HepG2 (cell line): ENCODE data around the gene ZDHHC14. TPM values are rescaled to one million over a fixed set of nuclear protein-coding genes. Genes with fewer than 3 reads are reported as not detected.

ENCODE experiments used
- ATAC-seq: fragments of 200-7000 bp; cut with Tn5 transposase; 3 replicates; pipeline ENCODE4 v1.9.1; 2020; ENCODE audit warnings: mild to moderate bottlenecking, moderate library complexity
- BruUV-seq: library from RNA; stranded (reverse); fragments of 400-500 nt; replicated peaks from 2 replicates; lab custom pipeline; 2021; lab: Mats Ljungman, UMichigan
- CTCF ChIA-PET: fragments of 300-600 bp; formaldehyde crosslinking; extraction: SDS; loops from one replicate; lab custom pipeline; 2021; ENCODE audit warnings: low total read pairs, inconsistent platforms, low intra/inter-chr PET ratio; lab: Yijun Ruan, JAX
- POLR2A ChIA-PET: fragments of 350-600 bp; sonication (Branson Sonifier 250); formaldehyde crosslinking; loops from one replicate; lab custom pipeline; 2020; ENCODE audit warnings: antibody characterized with exemption, inconsistent platforms; lab: Yijun Ruan, JAX
- DNase-seq: peaks from one replicate; pipeline ENCODE4 v3.0.0-alpha.2; 2015; ENCODE audit warnings: low spot score
- FAIRE-seq: peaks from 3 replicates; lab custom pipeline; 2011; peaks lifted over from hg19 to GRCh38; lab: Jason Lieb, UNC
- H2AFZ ChIP-seq: one replicate; pipeline ENCODE4 v1.6.1; 2011; ENCODE audit warnings: low read length, inconsistent platforms
- H3K27ac ChIP-seq: fragments of 300-600 bp; 3 replicates; pipeline ENCODE4 v1.8.0; 2011; ENCODE audit warnings: mixed run types, mild to moderate bottlenecking, mixed read lengths, low read length, inconsistent platforms; ENCODE audit not compliant: insufficient read depth; ENCODE audit errors: extremely low read length
- H3K27me3 ChIP-seq, 2 experiments: fragments of 200-600 bp in 1 of 2; 2 replicates in 1 of 2; 3 replicates in 1 of 2; pipeline versions ENCODE4 v1.6.0 to v1.8.0; 2011; ENCODE audit warnings: low read length in 2 of 2, mild to moderate bottlenecking in 2 of 2, moderate library complexity in 2 of 2, inconsistent platforms in 1 of 2; ENCODE audit not compliant: insufficient read depth in 2 of 2, control insufficient read depth in 1 of 2
- H3K36me3 ChIP-seq, 2 experiments: fragments of 200-600 bp in 1 of 2; replicated peaks in 1 of 2; 2 replicates in 1 of 2; 3 replicates in 1 of 2; pipeline versions ENCODE4 v1.5.1 to v1.8.0; 2011; ENCODE audit warnings: low read length in 2 of 2, inconsistent platforms in 1 of 2; ENCODE audit not compliant: insufficient read depth in 2 of 2, control insufficient read depth in 1 of 2
- H3K4me1 ChIP-seq: 2 replicates; pipeline ENCODE4 v1.5.1; 2012; ENCODE audit warnings: low read length, inconsistent platforms; ENCODE audit not compliant: insufficient read depth
- H3K4me2 ChIP-seq: 2 replicates; pipeline ENCODE4 v1.6.0; 2011; ENCODE audit warnings: low read depth, low read length, inconsistent platforms
- H3K4me3 ChIP-seq, 3 experiments: fragments of 200-600 bp in 1 of 3; sonication (generic), shearing (Covaris generic) in 1 of 3; replicated peaks in 1 of 3; 2 replicates each; pipeline ENCODE4 v1.5.1; 2011 to 2016; ENCODE audit warnings: low read length in 3 of 3, inconsistent platforms in 2 of 3, low read depth in 2 of 3, mild to moderate bottlenecking in 2 of 3, control low read depth in 1 of 3, mixed read lengths in 1 of 3; ENCODE audit not compliant: insufficient read depth in 1 of 3
- H3K79me2 ChIP-seq: one replicate; pipeline ENCODE4 v1.6.1; 2011; ENCODE audit warnings: low read length, inconsistent platforms; ENCODE audit not compliant: insufficient read depth
- H3K9ac ChIP-seq: 2 replicates; pipeline ENCODE4 v1.6.0; 2011; ENCODE audit warnings: mild to moderate bottlenecking, low read depth, low read length, inconsistent platforms; ENCODE audit not compliant: insufficient read depth
- H3K9me3 ChIP-seq: 2 replicates; pipeline ENCODE4 v1.5.1; 2012; ENCODE audit warnings: mild to moderate bottlenecking, low read length
- H4K20me1 ChIP-seq: 2 replicates; pipeline ENCODE4 v1.6.0; 2011; ENCODE audit warnings: inconsistent platforms, mild to moderate bottlenecking, low read length, moderate library complexity; ENCODE audit not compliant: insufficient read depth
- HNRNPH1 ChIP-seq: fragments of 200-400 bp; formaldehyde crosslinking; optimal IDR thresholded peaks from 2 replicates; pipeline ENCODE3; 2017; ENCODE audit warnings: mild to moderate bottlenecking, low read depth, low read length
- POGK ChIP-seq: sonication (generic); formaldehyde crosslinking; conservative IDR thresholded peaks from 2 replicates; pipeline ENCODE4 v1.8.0; 2022; ENCODE audit warnings: mild to moderate bottlenecking, moderate library complexity, missing genetic modification reagents
- RXRA ChIP-seq: sonication (generic); formaldehyde crosslinking; IDR thresholded peaks from 2 replicates; pipeline ENCODE4 v1.5.1; 2020; ENCODE audit warnings: missing genetic modification reagents
- ZNF367 ChIP-seq: sonication (generic); formaldehyde crosslinking; IDR thresholded peaks from 2 replicates; pipeline ENCODE4 v1.4.0; 2020; ENCODE audit warnings: missing genetic modification reagents, borderline replicate concordance
- ZNF790 ChIP-seq: sonication (generic); formaldehyde crosslinking; IDR thresholded peaks from 2 replicates; pipeline ENCODE4 v1.8.0; 2022; ENCODE audit warnings: missing genetic modification reagents, mild to moderate bottlenecking, borderline replicate concordance
- WGBS: methylation state at CpG from one replicate; pipeline ENCODE4 v1.1.6; 2017; ENCODE audit warnings: low lambda C conversion rate; 5-methylcytosine and 5-hydroxymethylcytosine counted together
- in situ Hi-C: cut with HindIII; loops from 2 replicates; pipeline ENCODE4 v1.10.0; 2017; ENCODE audit warnings: low pct_unique_long_range_greater_than_20kb; ENCODE audit not compliant: extremely low pct_ligation_motif_present
- intact Hi-C: fragments of 100-400 bp; cut with micrococcal nuclease; formaldehyde crosslinking; loops from one replicate; pipeline ENCODE4 v1.10.0; 2022; ENCODE audit not compliant: unreplicated experiment
- polyA plus RNA-seq, 8 experiments: library from polyadenylated mRNA; depleted of rRNA in 3 of 8; stranded (reverse) in 7 of 8; unstranded in 1 of 8; fragments of >200 nt; fragmentation: Illumina TruSeq in 4 of 8; extraction: Trizol in 4 of 8; gene quantifications; 2 replicates each; pipeline versions ENCODE4 v1.2.1 to v1.2.3, GENCODE V29; 2011 to 2016; ENCODE audit warnings: low read depth in 4 of 8, missing spikeins in 1 of 8, mixed read lengths in 1 of 8; ENCODE audit not compliant: insufficient read depth in 1 of 8
- total RNA-seq, 5 experiments: library from RNA; depleted of rRNA; stranded (reverse); fragments of >200 nt; fragmentation: Illumina TruSeq; extraction: Trizol; gene quantifications; 2 replicates each; pipeline ENCODE4 v1.2.3, GENCODE V29; 2016; ENCODE audit warnings: low read depth in 1 of 5
- TF ChIP-seq, protein P1 (sequence below): sonication (generic); formaldehyde crosslinking; IDR thresholded peaks from 2 replicates; pipeline ENCODE4 v1.5.1; 2020; ENCODE audit warnings: missing genetic modification reagents, mild to moderate bottlenecking, borderline replicate concordance

ZDHHC14 gene
- total and polyA plus RNA-seq, 2 of the 13 experiments (the other 11 are each of a cell fraction or from before 2014, with no cell fraction given), result 3.7 to 9.5 TPM

DNA sequence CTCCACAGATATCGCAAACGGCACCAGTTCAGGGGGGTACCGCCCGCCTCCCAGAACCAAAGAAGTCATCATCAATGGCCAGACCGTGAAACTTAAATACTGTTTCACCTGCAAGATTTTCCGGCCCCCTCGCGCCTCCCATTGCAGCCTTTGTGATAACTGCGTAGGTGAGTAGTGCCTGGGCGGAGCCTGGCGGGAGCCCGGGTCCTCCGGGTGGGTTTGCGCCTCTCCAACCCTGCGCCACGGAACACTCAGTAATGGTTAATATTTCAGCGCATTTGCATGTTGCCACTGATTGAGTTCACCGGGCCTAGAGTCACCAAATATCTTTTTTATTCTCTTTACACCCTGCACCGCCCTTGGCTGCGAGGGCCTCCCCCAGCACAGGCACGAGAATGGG lies 212.0 kb downstream of the ZDHHC14 start (continued):
- no peak for TF ChIP-seq POGK (CRISPR knock-in tag)
- TF ChIP-seq, protein P1, sequence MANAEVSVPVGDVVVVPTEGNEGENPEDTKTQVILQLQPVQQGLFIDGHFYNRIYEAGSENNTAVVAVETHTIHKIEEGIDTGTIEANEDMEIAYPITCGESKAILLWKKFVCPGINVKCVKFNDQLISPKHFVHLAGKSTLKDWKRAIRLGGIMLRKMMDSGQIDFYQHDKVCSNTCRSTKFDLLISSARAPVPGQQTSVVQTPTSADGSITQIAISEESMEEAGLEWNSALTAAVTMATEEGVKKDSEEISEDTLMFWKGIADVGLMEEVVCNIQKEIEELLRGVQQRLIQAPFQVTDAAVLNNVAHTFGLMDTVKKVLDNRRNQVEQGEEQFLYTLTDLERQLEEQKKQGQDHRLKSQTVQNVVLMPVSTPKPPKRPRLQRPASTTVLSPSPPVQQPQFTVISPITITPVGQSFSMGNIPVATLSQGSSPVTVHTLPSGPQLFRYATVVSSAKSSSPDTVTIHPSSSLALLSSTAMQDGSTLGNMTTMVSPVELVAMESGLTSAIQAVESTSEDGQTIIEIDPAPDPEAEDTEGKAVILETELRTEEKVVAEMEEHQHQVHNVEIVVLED (CRISPR knock-in tag), result no peak
- no peak for TF ChIP-seq HNRNPH1

- ChIA-PET POLR2A (interaction anchor here (1.0 to 1.1 kb wide), 2 partner anchors 62 to 270 kb away, joined by 3 to 5 read pairs; partner anchors contain the start of gene TMEM242), CTCF (no interaction called here)
- 97% methylated on average over 8 of the region's 8 CpGs for WGBS
- in situ Hi-C loops, result no loop called here
- intact Hi-C loops, result no loop called here
- Histone ChIP-seq H3K9me3 (peaks cover 19% of the 10 kb centered on the region), H3K27me3 (no peaks in the 10 kb centered on the region), H3K27ac (no peak overlapping the region), H3K4me1 (peaks cover 9% of the 10 kb centered on the region; the same call in 1 of the 2 replicates), H3K4me2 (no peak overlapping the region), H3K79me2 (no peaks in the 10 kb centered on the region), H4K20me1 (no peaks in the 10 kb centered on the region), H3K36me3 (no peaks in the 10 kb centered on the region; a peak in 1 of 5 replicates), H3K9ac (no peak overlapping the region), H2AFZ (no peak overlapping the region), H3K4me3 (no peak overlapping the region)
- ATAC-seq (no peak), DNase-seq (no peak), FAIRE-seq (no peak)
- BruUV-seq, result no TSS peak
- TF ChIP-seq RXRA (CRISPR knock-in tag) (no peak), ZNF367 (CRISPR knock-in tag) (no peak), ZNF790 (CRISPR knock-in tag) (no peak)
Observed at GRCh38 chr6:157593596-157593995, 212.6 kb downstream of the ZDHHC14 start.
